Heart left ventricle (tissue), 16 donors: ENCODE results near the gene ABR. TPM values are rescaled to one million over a fixed set of nuclear protein-coding genes. Genes with fewer than 3 reads are reported as not detected.

Experiments used
- ATAC-seq, 4 donors: fragments of 200-7000 bp; cut with Tn5 transposase; one replicate each; pipeline ENCODE4 v1.9.1; 2020 to 2022; ENCODE audit warnings: moderate library complexity in 4 of 4, mild to moderate bottlenecking in 3 of 4, moderate number of reproducible peaks in 1 of 4
- DNase-seq, 5 donors: peaks; one replicate each; pipeline ENCODE4 v3.0.0-alpha.2; 2020
- H3K27ac ChIP-seq, 12 donors: fragments of 200-600 bp; sonication (generic) in 4 of 12; one replicate each; pipeline versions ENCODE4 v1.5.0 to v1.8.0; 2016 to 2022; ENCODE audit warnings: mild to moderate bottlenecking in 2 of 12
- H3K27me3 ChIP-seq, 9 donors: fragments of 200-600 bp; sonication (generic) in 2 of 9; one replicate each; pipeline versions ENCODE4 v1.5.1 to v1.8.0; 2016 to 2022; ENCODE audit warnings: mild to moderate bottlenecking in 3 of 9
- H3K36me3 ChIP-seq, 9 donors: fragments of 200-600 bp; sonication (generic) in 2 of 9; one replicate each; pipeline versions ENCODE4 v1.5.0 to v1.8.0; 2018 to 2022; ENCODE audit warnings: mild to moderate bottlenecking in 2 of 9
- H3K4me1 ChIP-seq, 12 donors: fragments of 200-600 bp; sonication (generic) in 4 of 12; one replicate each; pipeline versions ENCODE4 v1.5.0 to v1.8.0; 2016 to 2022; ENCODE audit warnings: mild to moderate bottlenecking in 3 of 12
- H3K4me3 ChIP-seq, 12 donors: fragments of 200-600 bp; sonication (generic) in 4 of 12; one replicate each; pipeline versions ENCODE4 v1.5.0 to v1.8.0; 2017 to 2022; ENCODE audit warnings: mild to moderate bottlenecking in 9 of 12, moderate library complexity in 4 of 12
- H3K9me3 ChIP-seq, 12 donors: fragments of 200-600 bp; sonication (generic) in 4 of 12; one replicate each; pipeline versions ENCODE4 v1.5.0 to v1.8.0; 2016 to 2022; ENCODE audit warnings: mild to moderate bottlenecking in 1 of 12
- POLR2A ChIP-seq, 2 donors: fragments of 450-650 bp; IDR thresholded peaks; one replicate each; pipeline ENCODE4 v1.6.1; 2017; ENCODE audit warnings: antibody characterized with exemption in 2 of 2, mild to moderate bottlenecking in 2 of 2, moderate library complexity in 2 of 2
- WGBS, 4 donors: extraction: QIAGEN DNeasy Blood & Tissue Kit in 2 of 4; methylation state at CpG; one replicate each; pipeline versions ENCODE4 v1.1.5 to v1.1.7; 2013 to 2018; 5-methylcytosine and 5-hydroxymethylcytosine counted together
- intact Hi-C, 10 donors: fragments of 100-400 bp; cut with DNase I; formaldehyde crosslinking; loops; one replicate each; pipeline versions ENCODE4 v1.11.1 to v1.14.2; 2022
- polyA plus RNA-seq, 2 donors: library from polyadenylated mRNA; stranded (reverse); fragments of 200-250 nt; gene quantifications; one replicate each; pipeline ENCODE4 v1.2.3, GENCODE V29; 2013
- total RNA-seq, 9 donors: library from RNA; depleted of rRNA in 2 of 9; stranded (reverse); fragments of >200 nt in 2 of 9; fragmentation: NEBNext Ultra II Directional in 3 of 9; extraction: Animal tissue kit (Norgen Biotek cat#: 25700) in 3 of 9; gene quantifications; one replicate each; pipeline versions ENCODE4 v1.1.0 to v1.2.4, GENCODE V29; 2016 to 2023
- TF ChIP-seq, protein P1 (sequence below), 12 donors: fragments of 200-600 bp; sonication (generic) in 4 of 12; IDR thresholded peaks; one replicate each; pipeline versions ENCODE4 v1.5.0 to v1.8.0; 2018 to 2022; ENCODE audit warnings: antibody characterized with exemption in 12 of 12, mild to moderate bottlenecking in 5 of 12
- donor health status: ischemic (EF 13 %, LVEDD 7.1; RV severe dilation, severe dysfunction).
- donor health status: healthy with polysubstance abuse.
- donor health status: DM: no; HTN: yes; CAD: no.
- donor health status: DM: no; HTN: no; CAD: no.
- donor health status: ischemic (EF 25% LVEDD 6.9; RV normal size, moderate dysfunction).
- donor health status: ischemic (EF 25% LVEDD 5.7; RV mildly dilated, moderate dysfunction).
- donor health status: healthy.
- donor health status: DM: yes; HTN: yes; CAD: no.
- donor health status: ischemic (EF 35%, LVEDD 5.7; RV mildly dilated, moderate dysfunction).
- donor health status: nonischemic (EF 11% LVEDD 7.7; RV severe dilation, severe dysfunction).
- donor health status: DM: yes; HTN: yes; CAD: no.
- donor health status: PGD.
- donor health status: ischemic (EF 29% LVEDD 5.4; RV normal size, mild dysfunction).
- donor health status: nonischemic (EF 23%, LVEDD 6.1; RV moderate dilation, normal function).

ABR gene
- total and polyA plus RNA-seq, 11 donors = 64.5 to 171 (median 149) TPM

DNA sequence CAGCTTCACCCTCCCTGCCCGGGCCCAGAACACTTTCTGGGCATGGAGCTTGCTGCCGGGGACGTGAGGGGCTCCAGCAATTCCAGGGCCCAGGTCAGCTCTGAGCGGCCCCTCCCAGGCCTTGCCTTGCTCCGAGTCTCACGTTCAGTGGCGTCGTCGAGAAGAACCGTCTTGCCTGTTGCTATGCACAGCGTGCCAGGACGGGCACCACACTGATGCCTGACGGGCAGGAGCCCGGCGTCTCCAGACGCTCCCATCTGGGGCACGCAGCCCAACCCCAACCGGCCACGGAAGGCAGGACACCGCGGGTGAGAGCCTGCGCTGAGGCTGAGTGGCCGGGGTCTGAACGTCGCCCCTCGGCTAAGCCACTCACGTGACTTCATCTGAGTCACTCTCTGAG, 155.7 kb downstream of the ABR start:
- ATAC-seq (no peak), DNase-seq (no peak)
- H3K9me3 ChIP-seq = no peaks in the 10 kb centered on the region
- H3K4me1 ChIP-seq = peaks cover 1 to 81% (median 55%) of the 10 kb centered on the region in 12 donors
- intact Hi-C loops = no loop called here
- H3K36me3 ChIP-seq = peaks cover 0 to 35% (median 12%) of the 10 kb centered on the region in 9 donors
- H3K4me3 ChIP-seq = no peak overlapping the region
- WGBS, 4 donors = 90 to 94% (median 94%) methylated on average over 24 to 27 of the region's 27 CpGs
- TF ChIP-seq, protein P1, sequence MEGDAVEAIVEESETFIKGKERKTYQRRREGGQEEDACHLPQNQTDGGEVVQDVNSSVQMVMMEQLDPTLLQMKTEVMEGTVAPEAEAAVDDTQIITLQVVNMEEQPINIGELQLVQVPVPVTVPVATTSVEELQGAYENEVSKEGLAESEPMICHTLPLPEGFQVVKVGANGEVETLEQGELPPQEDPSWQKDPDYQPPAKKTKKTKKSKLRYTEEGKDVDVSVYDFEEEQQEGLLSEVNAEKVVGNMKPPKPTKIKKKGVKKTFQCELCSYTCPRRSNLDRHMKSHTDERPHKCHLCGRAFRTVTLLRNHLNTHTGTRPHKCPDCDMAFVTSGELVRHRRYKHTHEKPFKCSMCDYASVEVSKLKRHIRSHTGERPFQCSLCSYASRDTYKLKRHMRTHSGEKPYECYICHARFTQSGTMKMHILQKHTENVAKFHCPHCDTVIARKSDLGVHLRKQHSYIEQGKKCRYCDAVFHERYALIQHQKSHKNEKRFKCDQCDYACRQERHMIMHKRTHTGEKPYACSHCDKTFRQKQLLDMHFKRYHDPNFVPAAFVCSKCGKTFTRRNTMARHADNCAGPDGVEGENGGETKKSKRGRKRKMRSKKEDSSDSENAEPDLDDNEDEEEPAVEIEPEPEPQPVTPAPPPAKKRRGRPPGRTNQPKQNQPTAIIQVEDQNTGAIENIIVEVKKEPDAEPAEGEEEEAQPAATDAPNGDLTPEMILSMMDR (IDR thresholded peaks at IDR 0.05) = no peak
- TF ChIP-seq POLR2A (IDR thresholded peaks at IDR 0.05) = no peak
- H3K27ac ChIP-seq = no peak overlapping the region
- no peaks in the 10 kb centered on the region for H3K27me3 ChIP-seq

DNA sequence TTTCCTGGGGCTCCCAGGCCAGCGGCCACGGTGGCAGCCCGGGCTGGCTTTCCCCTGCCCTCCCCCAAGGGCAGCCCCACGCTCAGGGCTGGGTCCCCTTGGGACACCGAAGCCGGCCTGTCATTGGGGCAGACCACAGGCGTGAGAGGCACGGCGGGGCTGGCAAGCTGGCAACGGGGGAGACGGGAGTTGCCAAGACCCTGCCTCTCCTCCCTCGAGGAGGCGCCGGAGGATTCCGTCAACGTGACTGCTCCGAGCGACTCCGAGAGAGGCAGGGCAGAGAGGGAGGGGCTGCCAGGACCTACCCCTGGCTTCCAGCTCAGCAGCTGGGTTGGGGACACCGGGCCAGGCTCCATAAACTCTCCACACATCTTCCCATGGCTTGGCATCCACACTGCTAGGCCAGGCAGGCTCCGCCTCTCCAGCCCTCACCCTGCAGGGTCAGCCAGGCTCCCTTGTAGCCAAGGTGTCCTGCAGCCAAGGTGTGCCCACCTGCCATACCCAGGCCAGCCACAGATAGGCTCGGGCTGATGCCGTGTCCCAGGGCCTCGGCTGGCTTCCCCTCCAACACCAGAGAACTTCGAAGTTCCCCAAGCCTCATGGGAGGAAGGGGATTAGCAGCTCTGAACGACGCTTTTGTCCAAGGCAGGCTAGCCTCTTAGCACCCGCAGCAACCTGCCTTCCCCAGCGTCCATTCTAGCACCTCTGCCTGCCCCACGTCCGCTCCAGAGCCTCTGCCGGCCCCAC, 157.3 kb downstream of the ABR start:
- peaks cover 5 to 84% (median 56%) of the 10 kb centered on the region in 12 donors for H3K4me1 ChIP-seq
- TF ChIP-seq POLR2A (IDR thresholded peaks at IDR 0.05) = no peak
- TF ChIP-seq, protein P1 (IDR thresholded peaks at IDR 0.05) = no peak

DNA sequence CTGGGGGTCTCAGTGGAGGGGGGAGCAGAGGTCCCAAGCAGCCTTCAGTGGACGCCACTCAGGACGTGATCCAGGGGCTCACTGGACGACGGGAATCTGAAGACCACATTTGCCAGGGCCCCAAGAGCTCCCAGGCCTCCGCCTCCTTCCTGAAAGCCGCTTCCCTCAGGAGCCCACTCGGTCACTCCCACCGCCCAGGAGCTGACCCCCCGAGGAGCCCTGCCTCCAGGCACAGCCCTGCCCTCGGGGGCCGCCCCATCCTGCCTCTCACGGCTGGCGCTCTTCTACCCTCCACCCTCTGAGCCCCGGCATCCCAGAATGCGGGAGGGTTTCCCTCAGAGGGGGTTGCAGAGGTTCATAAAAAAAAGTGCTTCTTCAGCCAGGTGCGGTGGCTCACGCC, 158.6 kb downstream of the ABR start:
- intact Hi-C loops = no loop called here
- ATAC-seq = no peak
- Histone ChIP-seq H3K36me3 (peaks cover 0 to 34% (median 8%) of the 10 kb centered on the region in 9 donors), H3K4me3 (no peak overlapping the region), H3K27ac (peak overlapping the region in 9 of 12 donors; percentile 82 to 94 (median 86)), H3K9me3 (no peaks in the 10 kb centered on the region), H3K4me1 (peaks cover 5 to 75% (median 45%) of the 10 kb centered on the region in 12 donors), H3K27me3 (no peaks in the 10 kb centered on the region)
- TF ChIP-seq, protein P1 (IDR thresholded peaks at IDR 0.05) = no peak
- no peak for TF ChIP-seq POLR2A (IDR thresholded peaks at IDR 0.05)
- 73 to 83% (median 83%) methylated on average over 6 to 17 of the region's 17 CpGs for WGBS, 4 donors
- DNase-seq = no peak

More for the DNA sequence above, 157.3 kb downstream of the ABR start:
- peaks cover 0 to 36% (median 12%) of the 10 kb centered on the region in 9 donors for H3K36me3 ChIP-seq
- H3K9me3 ChIP-seq = no peaks in the 10 kb centered on the region
- 43 to 53% (median 45%) methylated on average over 15 to 32 of the region's 32 CpGs for WGBS, 4 donors
- ATAC-seq = peak; percentile 21 to 76 (median 66)
- H3K27me3 ChIP-seq = no peaks in the 10 kb centered on the region
- peak overlapping the region; percentile 23 to 94 (median 72) for H3K27ac ChIP-seq
- intact Hi-C loops = loop anchor here in 1 of 10 donors (2.0 kb wide), 1 partner anchor 18 kb away; no protein-coding TSS in a partner anchor
- DNase-seq = peak; percentile 64 to 91 (median 84)
- H3K4me3 ChIP-seq = no peak overlapping the region

DNA sequence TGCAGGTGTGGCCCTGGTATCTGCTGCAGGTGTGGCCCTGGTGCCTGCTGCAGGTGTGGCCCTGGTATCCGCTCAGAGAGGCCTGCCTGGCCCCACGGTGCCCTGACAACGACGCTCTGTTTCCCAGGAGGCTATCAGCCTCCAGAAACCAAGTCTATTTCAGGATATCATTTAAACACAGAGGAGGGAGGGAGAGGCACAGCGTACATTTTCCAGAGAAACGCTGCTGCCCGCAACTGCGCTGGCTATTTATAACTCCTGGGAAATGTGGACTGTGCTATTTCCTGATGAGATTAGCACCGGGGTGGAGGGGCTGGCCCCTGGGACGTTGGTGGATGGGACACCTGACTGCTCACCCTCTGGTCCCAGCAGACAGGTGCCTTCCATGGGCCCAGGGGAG, 160.3 kb downstream of the ABR start:
- Histone ChIP-seq H3K27ac (peak overlapping the region; percentile 66 to 94 (median 85)), H3K27me3 (no peaks in the 10 kb centered on the region), H3K9me3 (no peaks in the 10 kb centered on the region), H3K4me1 (peaks cover 5 to 66% (median 41%) of the 10 kb centered on the region in 12 donors), H3K36me3 (peaks cover 0 to 34% (median 5%) of the 10 kb centered on the region in 9 donors), H3K4me3 (no peak overlapping the region)
- 15 to 22% (median 18%) methylated on average over 9 to 10 of the region's 10 CpGs for WGBS, 4 donors
- peak; percentile 81 to 92 (median 86) for ATAC-seq
- TF ChIP-seq, protein P1 (IDR thresholded peaks at IDR 0.05) = no peak
- no peak for TF ChIP-seq POLR2A (IDR thresholded peaks at IDR 0.05)
- peak in 4 of 5 donors; percentile 75 to 84 (median 76) for DNase-seq
- intact Hi-C loops = loop anchor here in 1 of 10 donors (2.0 kb wide), 1 partner anchor 17 kb away; no protein-coding TSS in a partner anchor
